Lung (tissue), 12 donors: ENCODE measurements around the gene TRABD. TPM values are rescaled to one million over a fixed set of nuclear protein-coding genes. Genes with fewer than 3 reads are reported as not detected.

Source experiments
- ATAC-seq: fragments of 200-7000 bp; cut with Tn5 transposase; one replicate; pipeline ENCODE4 v1.9.1; 2020; ENCODE audit warnings: moderate number of reproducible peaks; ENCODE audit not compliant: insufficient read depth, low FRiP score
- DNase-seq, 3 donors: peaks; one replicate each; pipeline ENCODE4 v3.0.0-alpha.2; 2013 to 2017
- H3K27ac ChIP-seq, 2 donors: one replicate each; pipeline ENCODE4 v1.5.1; 2013; ENCODE audit warnings: mild to moderate bottlenecking in 2 of 2, moderate library complexity in 2 of 2, control low read depth in 1 of 2, inconsistent platforms in 1 of 2, low read depth in 1 of 2, low read length in 1 of 2
- H3K27me3 ChIP-seq, 3 donors: one replicate each; pipeline ENCODE4 v1.5.1; 2013; ENCODE audit warnings: low read length in 2 of 3; ENCODE audit not compliant: control insufficient read depth in 3 of 3, insufficient read depth in 3 of 3
- H3K36me3 ChIP-seq, 4 donors: one replicate each; pipeline ENCODE4 v1.5.1; 2013; ENCODE audit warnings: low read length in 4 of 4, mild to moderate bottlenecking in 1 of 4, moderate library complexity in 1 of 4; ENCODE audit not compliant: control insufficient read depth in 4 of 4, insufficient read depth in 4 of 4
- H3K4me1 ChIP-seq, 5 donors: one replicate each; pipeline ENCODE4 v1.5.1; 2013; ENCODE audit warnings: low read length in 5 of 5, mild to moderate bottlenecking in 2 of 5, moderate library complexity in 1 of 5; ENCODE audit not compliant: control insufficient read depth in 5 of 5, insufficient read depth in 5 of 5
- H3K4me3 ChIP-seq: one replicate; pipeline ENCODE4 v1.5.1; 2013; ENCODE audit warnings: mild to moderate bottlenecking, control low read depth, moderate library complexity
- H3K9ac ChIP-seq, 2 donors: one replicate each; pipeline ENCODE4 v1.5.1; 2013; ENCODE audit warnings: low read length in 2 of 2, control low read depth in 1 of 2; ENCODE audit not compliant: insufficient read depth in 1 of 2
- H3K9me3 ChIP-seq, 4 donors: one replicate each; pipeline ENCODE4 v1.5.1; 2013; ENCODE audit warnings: low read length in 3 of 4, mild to moderate bottlenecking in 1 of 4, moderate library complexity in 1 of 4; ENCODE audit not compliant: control insufficient read depth in 4 of 4, insufficient read depth in 3 of 4
- CTCF ChIP-seq: IDR thresholded peaks from 2 replicates; pipeline ENCODE4 v1.5.1; 2012; ENCODE audit warnings: mild to moderate bottlenecking; ENCODE audit errors: control extremely low read depth, extremely low read depth
- WGBS, 2 donors: extraction: QIAGEN DNeasy Blood & Tissue Kit; methylation state at CpG; one replicate each; pipeline ENCODE4 v1.1.7; 2013; 5-methylcytosine and 5-hydroxymethylcytosine counted together
- polyA plus RNA-seq, 2 donors: library from polyadenylated mRNA; stranded (reverse); fragments of 200-250 nt; gene quantifications; one replicate each; pipeline ENCODE4 v1.2.1, GENCODE V29; 2013
- total RNA-seq, 2 donors: library from RNA; depleted of rRNA in 1 of 2; stranded (reverse); fragments of >200 nt in 1 of 2; gene quantifications; one replicate each; pipeline ENCODE4 v1.2.1, GENCODE V29; 2014 to 2021
- donor health status: control.
- donor health status: control.
- donor health status: Bipolar disorder and iron deficiency.
- donor health status: healthy.
- donor health status: DM: yes; HTN: yes; CAD: no.

Gene TRABD
- total and polyA plus RNA-seq, 4 donors = 16.2 to 72.7 (median 62.2) TPM

DNA sequence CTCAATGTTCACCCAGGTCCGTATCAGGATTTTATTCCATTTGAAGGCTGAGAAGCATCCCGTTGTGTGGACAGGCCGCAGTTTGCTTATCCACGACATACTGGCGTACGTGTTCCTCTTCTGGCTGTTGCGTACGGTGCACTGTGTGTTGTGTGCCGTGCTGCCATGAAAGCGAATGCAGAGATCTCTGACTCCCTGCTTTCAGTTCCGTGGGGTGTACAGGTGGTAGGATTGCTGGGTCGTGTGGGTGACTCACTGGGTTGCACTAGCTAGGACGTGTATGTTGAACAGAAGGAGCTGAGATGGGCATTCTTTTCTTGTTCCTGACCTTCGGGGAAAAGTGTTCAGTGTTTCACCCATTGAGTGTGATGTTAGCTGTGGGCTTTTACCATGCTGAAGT is 25.4 kb downstream of the TRABD start:
- Histone ChIP-seq H3K9ac (no peak overlapping the region), H3K27ac (no peak overlapping the region), H3K27me3 (no peaks in the 10 kb centered on the region), H3K4me3 (no peak overlapping the region), H3K9me3 (no peaks in the 10 kb centered on the region), H3K36me3 (peaks cover 9 to 51% (median 48%) of the 10 kb centered on the region in 4 donors), H3K4me1 (peaks cover 0 to 2% (median 0%) of the 10 kb centered on the region in 5 donors)
- DNase-seq (no peak), ATAC-seq (no peak)
- WGBS, 2 donors = 93 to 95% methylated on average over 14 of the region's 14 CpGs
- TF ChIP-seq CTCF = no peak

DNA sequence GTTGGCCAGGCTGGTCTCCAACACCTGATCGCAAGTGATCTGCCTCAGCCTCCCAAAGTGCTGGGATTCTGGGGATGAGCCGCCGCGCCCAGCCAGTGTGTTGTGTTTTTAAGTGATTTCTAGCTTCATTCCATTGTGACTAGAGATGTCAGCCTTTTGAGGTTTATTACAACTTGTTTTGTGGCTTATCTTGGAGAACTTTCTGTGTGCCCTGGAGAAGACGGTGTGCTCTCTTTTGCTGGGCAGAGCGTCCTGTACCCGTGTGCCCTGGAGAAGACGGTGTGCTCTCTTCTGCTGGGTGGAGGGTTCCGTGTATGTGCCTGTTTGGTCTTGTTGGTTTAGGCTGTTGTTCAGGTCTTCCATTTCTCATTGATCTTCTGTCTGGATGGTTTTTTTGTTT is 27.6 kb downstream of the TRABD start:
- ATAC-seq = no peak
- H3K36me3 ChIP-seq = peaks cover 17 to 64% (median 51%) of the 10 kb centered on the region in 4 donors

DNA sequence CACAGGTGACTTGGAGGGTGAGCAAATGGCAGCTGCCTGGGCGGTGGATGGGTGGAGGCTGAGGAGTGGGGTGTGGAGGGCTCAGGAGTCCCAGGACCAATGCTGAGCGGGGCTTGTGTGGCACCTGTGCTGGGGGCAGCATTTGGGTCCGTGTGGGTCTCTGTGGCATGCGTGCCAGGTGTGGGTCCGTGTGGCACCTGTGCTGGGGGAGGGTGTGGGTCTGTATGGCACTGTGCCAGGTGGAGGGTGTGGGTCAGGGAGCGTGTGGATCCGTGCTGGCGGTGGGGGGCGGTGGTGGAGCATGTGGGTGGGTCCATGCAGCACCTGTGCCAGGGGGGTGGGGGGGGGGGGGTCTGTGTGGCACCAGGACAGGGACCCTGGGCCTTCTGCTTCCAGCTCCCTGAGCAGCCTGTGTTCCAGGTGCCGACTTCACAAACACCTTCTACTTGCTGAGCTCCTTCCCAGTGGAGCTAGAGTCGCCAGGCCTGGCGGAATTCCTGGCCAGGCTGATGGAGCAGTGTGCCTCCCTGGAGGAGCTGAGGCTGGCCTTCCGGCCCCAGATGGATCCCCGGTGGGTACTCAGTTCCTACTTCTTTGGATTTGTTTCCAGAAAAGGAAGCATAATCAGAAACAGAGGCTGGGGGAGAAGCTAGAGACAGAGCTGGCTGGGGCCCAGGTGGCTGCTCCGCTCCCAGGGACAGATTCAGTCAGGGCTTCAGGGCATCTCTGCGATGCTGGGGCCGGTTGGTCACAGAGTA is 29.8 kb downstream of the TRABD start:
- 80 to 84% methylated on average over 17 of the region's 17 CpGs for WGBS, 2 donors

More for the DNA sequence above, 27.6 kb downstream of the TRABD start:
- WGBS, 2 donors = 93 to 98% methylated on average over 9 of the region's 9 CpGs
- no peaks in the 10 kb centered on the region for H3K4me1 ChIP-seq
- no peak overlapping the region for H3K9ac ChIP-seq
- no peak for DNase-seq
- H3K4me3 ChIP-seq = no peak overlapping the region
- H3K9me3 ChIP-seq = no peaks in the 10 kb centered on the region
- TF ChIP-seq CTCF = no peak
- H3K27me3 ChIP-seq = no peaks in the 10 kb centered on the region
- H3K27ac ChIP-seq = no peak overlapping the region

More for the DNA sequence above, 29.8 kb downstream of the TRABD start:
- H3K9ac ChIP-seq = no peak overlapping the region
- no peak for DNase-seq
- H3K4me1 ChIP-seq = peaks cover 0 to 3% (median 0%) of the 10 kb centered on the region in 5 donors
- TF ChIP-seq CTCF = no peak
- H3K4me3 ChIP-seq = no peak overlapping the region
- H3K27ac ChIP-seq = no peak overlapping the region
- no peaks in the 10 kb centered on the region for H3K27me3 ChIP-seq
- no peaks in the 10 kb centered on the region for H3K9me3 ChIP-seq
- H3K36me3 ChIP-seq = peaks cover 18 to 66% (median 52%) of the 10 kb centered on the region in 4 donors
- ATAC-seq = no peak
